Medulla oblongata (tissue), 1 donor: ENCODE measurements around the gene PTGIR.

Experiments
- DNase-seq: peaks from one replicate; pipeline ENCODE4 v3.0.0-alpha.2; 2015; ENCODE audit errors: extremely low spot score

PTGIR gene

GRCh38 chr19:46624958-46625661, at the start of gene PTGIR:
Gene PTGIR, minus strand, starts transcription at chr19:46625089. Its CDS starts 864 bp downstream, at chr19:46624225.
- no peak for DNase-seq

- no peak for DNase-seq
These were observed 45.9 kb upstream of the PTGIR start for GRCh38 chr19:46670813-46671212.

- no peak for DNase-seq
These were observed 43.8 kb upstream of the PTGIR start for GRCh38 chr19:46668662-46669061.

GRCh38 chr19:46665072-46665471, 40.2 kb upstream of the PTGIR start:
- DNase-seq: no peak

- peak; percentile 98 for DNase-seq
These were observed 37.1 kb upstream of the PTGIR start for GRCh38 chr19:46661735-46662592.

GRCh38 chr19:46661020-46661731, 36.3 kb upstream of the PTGIR start, which contains the start of gene DACT3:
Gene DACT3, minus strand, starts transcription at chr19:46661182. Its CDS starts 118 bp downstream, at chr19:46661064.
- peak; percentile 100 for DNase-seq

GRCh38 chr19:46660551-46661019, 35.7 kb upstream of the PTGIR start:
- DNase-seq: peak; percentile 26

GRCh38 chr19:46660008-46660517, 35.2 kb upstream of the PTGIR start:
- DNase-seq: peak; percentile 64

- peak; percentile 45 for DNase-seq
These were observed 34.5 kb upstream of the PTGIR start for GRCh38 chr19:46659151-46660007.

- DNase-seq: no peak
These were observed 31.7 kb upstream of the PTGIR start for GRCh38 chr19:46656541-46656940.

GRCh38 chr19:46654621-46655152, 29.8 kb upstream of the PTGIR start:
- DNase-seq: peak; percentile 93

- DNase-seq: no peak
These were observed 25.6 kb upstream of the PTGIR start for GRCh38 chr19:46650445-46650844.

GRCh38 chr19:46648961-46649960, 24.4 kb upstream of the PTGIR start:
- DNase-seq: no peak

- no peak for DNase-seq
These were observed 23.4 kb upstream of the PTGIR start for GRCh38 chr19:46648060-46648960.

- DNase-seq: no peak
These were observed 21.5 kb upstream of the PTGIR start for GRCh38 chr19:46646402-46646801.

- no peak for DNase-seq
These were observed 19.8 kb upstream of the PTGIR start for GRCh38 chr19:46644720-46645119.

- no peak for DNase-seq
These were observed 15.8 kb upstream of the PTGIR start for GRCh38 chr19:46640656-46641055.
